Measurements from ENCODE around the gene SOX18.

SOX18 gene

DNA sequence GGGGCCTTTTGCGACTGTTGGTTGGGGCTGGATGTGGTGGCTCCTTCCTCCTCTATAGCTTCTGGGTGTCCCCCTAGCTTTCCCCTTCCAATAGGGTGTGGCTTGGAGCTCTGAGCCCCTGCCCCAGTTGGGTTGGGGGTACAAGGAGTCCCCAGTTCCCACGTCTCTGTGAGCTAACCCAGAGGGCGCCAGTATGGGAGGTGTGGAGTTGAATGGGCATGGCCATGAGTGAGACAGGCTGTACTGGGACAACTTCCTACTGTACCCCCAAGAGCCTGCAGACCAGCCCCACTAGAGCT lies 12.3 kb downstream of the SOX18 start:
- FAIRE-seq, result no peak

DNA sequence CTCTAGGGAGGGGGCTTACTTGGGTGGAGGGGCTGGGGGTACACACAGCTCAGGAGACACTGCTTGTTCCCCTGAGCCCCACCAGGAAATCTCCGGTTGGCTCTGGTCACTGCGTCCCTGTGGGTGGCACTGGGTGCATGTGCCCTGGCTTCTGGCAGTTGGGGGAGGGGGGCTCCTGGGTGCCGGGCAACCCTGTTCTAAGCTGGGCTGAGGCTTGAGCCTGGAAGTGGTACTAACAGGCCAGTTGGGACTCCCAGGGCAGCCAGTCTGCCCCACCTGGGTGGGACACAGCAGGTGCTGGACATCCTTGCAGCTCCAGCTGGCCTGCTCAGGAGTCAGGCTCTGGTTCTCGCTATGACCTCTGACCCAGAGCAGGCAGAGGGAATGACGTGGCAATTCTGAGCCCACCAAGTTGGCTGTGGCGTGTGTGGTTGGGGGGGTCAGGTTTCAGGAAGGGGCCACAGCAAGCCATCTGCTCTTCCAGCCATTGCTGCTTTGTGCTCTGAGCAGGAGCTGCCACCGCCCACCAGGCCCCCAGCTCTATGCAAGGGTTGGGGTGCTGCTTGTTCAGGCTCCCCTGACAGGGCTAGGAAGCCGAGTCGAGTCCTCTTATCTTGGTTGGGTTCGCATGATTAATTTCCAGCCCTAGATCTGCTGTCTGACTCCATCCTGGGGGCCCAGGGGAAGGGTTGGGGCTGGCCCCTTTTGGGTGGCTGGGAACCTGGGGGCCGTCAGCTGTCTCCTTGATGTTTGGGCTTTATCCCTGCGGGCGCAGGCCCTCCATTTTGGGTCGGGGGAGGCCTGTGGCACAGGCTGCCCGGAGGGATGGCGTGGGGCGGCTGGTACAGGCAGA lies 12.9 kb downstream of the SOX18 start:
- no peak for FAIRE-seq

DNA sequence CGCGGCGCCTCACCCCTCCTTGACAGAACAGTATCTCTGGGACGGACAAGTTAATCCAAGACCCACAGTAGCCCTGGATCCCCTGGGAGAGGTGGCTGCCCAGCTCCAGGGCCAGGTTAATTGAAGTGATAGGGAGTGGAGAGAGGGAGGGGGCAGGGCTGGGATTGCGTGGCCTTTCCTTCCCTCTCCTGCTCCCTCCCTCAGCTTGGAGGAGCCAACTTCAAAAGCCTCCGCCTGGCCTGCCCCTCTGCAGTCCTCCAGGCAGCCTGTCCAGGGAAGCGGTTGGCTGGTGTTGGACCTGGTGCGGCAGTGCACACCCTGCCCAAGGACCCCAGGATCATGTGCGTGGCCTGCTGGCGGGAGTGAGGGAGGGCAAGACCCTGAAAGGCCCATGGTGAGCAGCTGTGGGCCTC lies 13.5 kb downstream of the SOX18 start, which contains the start of gene C20orf204:
Gene C20orf204 (plus strand): TSS at position 250 of the 413 bp plus-strand sequence. CDS start 142 bp downstream, at position 392.
- FAIRE-seq, result no peak

DNA sequence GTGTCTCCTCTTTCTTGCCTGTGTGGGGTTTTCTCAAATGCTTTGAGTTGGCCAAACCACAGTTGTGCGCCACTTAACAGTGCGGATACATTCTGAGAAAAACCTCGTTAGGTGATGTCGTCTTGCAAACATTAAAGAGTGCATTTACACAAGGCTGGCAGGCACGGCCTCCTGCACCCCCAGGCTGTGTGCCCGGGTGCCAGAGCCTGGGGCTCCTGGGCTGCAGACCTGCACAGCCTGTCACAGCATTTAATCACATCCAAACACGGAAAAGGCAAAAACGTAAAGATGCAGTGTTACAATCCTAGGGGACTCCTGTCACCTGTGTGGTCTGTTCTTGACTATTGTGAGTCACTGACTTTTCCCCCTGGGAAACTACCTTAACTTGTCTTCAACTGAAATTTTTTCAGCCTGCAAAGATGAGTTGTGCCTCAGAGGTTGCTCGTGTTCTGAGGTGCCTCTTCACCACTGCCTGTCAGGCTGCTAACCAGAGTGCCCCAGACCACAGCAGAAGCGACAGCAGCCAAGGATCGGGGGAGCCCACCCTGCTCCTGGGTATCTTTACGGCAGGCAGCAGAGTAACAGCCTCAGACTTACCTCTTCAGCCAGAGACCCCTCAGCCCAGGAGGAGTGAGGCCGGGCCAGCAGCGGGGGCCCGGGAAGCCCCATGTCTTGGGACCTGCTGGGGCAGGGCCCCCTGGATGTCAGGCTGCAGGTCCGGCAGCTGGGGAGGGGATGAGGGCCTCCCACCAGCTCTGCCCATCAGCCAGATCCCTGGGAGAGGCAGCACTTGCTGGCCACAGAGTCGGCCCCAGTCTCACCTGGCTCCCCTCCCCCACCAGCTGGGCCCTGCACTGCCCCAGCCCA lies 14.1 kb downstream of the SOX18 start:
- no peak for FAIRE-seq

DNA sequence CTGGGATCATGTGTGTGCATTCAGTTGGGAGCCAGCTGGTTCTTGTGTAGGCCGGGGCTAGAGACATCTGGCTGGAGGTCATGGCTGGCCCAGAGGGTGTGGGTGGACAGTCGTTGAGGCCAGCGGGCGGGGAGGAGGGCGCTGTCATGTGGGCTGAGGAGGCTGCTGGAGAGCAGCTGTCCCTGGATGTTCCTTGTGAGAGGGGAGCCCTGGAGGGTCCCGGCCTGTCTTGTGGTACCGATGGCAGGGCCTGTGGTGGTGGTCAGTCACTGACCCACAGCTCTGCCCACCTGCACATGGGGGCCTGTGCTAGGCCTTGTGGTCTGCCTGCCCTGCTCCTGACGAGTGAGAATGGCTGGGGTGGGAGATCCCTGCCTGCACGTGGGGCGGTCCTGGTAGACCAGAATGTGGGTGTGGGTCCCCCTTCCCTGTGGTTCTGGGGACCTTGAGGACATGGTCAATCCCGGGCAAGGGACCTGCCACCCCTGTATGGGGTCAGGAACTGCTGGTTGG lies 15.4 kb downstream of the SOX18 start:
- no peak for FAIRE-seq

DNA sequence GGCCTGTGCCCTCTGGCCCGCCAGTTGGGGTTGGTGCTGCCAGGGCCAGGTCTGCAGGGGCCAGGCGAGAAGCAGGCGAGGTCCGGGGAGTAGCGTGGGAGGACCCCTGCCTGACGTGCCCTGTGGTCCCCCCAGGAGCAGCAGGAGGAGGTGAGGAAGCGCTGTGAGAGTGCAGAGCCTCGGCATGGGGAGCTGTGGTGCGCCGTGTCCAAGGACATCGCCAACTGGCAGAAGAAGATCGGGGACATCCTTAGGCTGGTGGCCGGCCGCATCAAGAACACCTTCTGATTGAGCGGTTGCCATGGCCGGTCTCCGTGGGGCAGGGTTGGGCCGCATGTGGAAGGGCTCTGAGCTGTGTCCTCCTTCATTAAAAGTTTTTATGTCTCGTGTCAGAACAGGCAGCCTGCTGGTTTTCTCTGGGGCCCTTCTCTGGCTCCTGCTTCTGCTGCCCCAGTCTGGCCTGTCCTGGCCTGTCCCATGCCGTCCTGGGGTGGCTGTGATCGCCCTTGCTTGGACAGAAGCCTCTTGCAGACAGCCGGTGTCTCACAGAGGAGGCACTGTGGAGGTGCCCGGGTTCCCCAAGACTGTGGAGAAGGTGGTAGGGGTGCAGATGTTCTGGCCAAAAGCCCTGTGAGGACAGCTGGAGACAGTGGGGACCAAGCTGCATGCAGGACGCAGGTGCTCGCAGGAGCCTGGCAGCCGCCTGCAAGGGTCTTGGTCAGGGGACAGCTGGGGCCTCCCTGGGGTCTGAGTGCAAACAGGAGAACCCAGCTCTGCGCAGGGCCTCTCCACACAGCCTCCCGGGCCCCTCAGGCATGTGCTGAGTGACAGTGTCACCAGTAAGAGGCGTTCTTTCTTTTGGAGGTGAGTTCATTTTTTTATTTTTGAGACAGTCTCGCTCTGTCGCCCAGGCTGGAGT lies 16.5 kb downstream of the SOX18 start:
- no peak for FAIRE-seq

DNA sequence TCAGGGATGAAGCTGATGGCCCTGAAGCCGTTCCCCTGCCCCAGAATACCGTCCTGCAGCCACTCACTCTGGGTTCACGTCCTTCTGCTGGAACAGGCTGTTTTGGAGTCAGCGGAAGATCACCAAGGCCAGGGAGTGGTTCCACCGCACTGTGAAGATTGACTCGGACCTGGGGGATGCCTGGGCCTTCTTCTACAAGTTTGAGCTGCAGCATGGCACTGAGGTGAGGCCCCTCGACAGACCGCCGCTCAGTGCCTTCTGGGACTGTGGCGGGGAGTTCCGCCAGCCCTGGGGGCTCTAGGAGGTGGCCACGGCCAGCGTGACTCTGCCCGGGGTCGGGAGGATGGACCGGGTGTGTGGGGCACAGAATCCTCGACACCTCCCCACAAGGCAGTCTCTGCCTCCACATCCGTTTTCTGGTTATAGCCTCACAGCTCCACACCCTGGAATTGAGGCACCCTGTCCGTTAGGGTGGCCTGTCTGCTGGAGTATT lies 17.6 kb downstream of the SOX18 start:
- no peak for FAIRE-seq

DNA sequence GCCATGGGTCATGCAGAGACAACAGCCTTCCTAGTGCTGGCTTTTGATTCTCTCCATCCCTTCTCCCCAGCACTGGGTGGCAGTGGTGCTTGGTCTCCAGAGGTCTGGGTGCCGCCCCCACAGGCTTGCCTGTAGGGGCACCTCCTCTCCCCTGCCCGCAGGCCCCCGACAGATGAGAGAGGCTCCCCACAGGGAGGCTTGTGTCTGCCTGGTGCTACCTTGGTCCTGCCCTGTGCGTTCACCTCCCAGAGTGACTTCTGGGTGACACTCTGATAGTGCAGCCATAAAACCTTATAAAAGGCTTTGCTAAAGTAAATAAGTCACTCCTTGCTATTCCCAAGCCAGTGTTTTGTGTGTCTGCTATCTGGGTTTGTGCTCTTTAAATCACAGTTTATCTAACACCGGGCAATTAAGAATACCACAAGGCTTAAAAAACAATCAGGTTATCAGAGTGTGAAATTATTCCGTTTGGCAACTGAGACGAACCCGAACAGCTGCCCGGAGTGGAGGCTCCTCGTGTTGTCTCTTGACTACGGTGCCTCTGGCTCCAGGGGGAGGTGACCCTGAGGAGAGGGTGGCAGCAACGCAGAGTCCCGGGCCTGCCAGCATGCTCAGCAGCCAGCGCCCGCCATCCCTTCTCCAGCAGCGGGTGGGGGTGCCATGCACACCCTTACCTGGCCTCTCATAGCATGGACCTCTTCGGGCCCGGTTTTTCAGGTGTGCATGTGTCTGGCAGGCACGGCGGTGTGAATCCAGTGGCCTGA lies 18.9 kb downstream of the SOX18 start:
- no peak for FAIRE-seq

DNA sequence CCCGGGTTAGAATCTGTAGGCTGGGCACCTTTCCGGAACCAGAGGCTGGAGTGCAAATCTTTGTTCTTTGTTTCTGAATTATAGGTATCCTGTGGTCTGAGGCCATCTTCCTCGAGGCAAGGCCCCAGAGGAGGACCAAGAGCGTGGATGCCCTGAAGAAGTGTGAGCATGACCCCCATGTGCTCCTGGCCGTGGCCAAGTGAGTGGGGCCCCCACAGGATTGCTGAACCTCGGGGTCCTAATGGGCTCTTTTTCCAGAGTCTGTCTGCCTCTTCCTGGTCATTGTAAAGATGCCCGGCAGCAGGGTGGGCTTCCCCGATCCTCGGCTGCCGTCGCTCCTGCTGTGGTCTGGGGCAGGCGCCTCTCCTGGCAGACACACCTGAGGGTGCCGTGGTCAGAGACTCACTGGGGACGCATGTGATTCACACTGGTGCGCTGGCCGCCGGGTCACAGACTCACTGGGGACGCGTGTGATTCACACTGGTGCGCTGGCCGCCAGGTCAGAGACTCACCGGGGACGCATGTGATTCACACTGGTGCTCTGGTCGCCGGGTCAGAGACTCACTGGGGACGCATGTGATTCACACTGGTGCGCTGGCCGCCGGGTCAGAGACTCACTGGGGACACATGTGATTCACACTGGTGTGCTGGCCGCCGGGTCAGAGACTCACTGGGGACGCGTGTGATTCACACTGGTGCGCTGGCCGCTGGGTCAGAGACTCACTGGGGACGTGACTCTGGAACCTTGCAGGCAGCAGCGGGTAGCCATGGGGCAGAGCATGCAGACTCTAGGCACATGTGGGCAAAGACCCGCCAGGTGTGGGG lies 19.9 kb downstream of the SOX18 start:
- FAIRE-seq, result no peak

DNA sequence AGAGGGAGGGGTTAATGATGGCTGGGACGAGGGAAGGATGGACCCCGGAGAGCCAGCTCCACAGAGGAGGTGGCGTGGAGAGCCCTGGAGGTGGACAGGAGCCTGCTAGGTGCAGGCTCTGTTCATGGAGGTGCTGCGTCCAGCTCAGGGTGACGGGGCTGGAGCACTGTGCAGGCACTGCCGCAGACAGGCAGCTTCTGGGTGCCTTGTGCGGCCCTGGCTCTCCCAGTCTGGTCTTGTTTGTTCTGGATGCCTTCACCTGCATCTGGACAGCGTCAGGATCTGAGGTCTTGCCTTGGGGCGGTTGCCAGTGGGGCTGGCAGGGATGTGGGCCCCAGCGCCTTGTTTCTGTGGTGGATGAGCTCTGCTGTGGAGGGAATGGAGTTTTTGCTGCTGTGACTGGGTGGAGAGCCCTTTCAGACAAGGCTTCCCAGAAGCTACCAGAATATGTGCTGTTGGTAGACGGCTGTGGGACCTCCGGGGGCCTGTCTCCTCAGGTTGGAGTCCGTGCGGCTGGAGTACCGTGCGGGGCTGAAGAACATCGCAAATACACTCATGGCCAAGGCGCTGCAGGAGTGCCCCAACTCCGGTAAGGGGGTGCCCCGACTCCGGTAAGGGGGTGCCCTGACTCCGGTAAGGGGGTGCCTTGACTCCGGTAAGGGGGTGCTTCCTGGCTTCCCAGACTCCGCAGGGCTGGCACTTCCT lies 21.3 kb downstream of the SOX18 start:
- no peak for FAIRE-seq

DNA sequence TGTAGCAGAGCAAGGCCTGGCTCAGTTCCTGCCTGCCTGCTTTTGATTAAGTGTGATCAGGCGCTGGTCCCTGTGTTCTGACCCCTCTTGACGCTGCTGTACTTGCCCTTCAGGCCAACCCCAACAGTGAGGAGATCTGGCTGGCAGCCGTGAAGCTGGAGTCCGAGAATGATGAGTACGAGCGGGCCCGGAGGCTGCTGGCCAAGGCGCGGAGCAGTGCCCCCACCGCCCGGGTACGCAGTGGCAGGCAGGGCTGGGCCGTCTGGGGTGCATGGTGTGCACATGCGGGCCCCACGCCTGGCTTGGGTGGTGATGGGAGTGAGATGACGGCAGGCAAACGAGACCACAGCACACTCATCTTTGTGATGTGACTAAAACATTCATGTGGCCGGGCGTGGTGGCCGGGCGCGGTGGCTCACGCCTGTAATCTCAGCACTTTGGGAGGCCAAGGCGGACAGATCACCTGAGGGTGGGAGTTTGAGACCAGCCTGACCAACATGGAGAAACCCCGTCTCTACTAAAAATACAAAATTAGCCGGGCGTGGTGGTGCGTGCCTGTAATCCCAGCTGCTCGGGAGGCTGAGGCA lies 23.5 kb downstream of the SOX18 start:
- FAIRE-seq, result no peak

DNA sequence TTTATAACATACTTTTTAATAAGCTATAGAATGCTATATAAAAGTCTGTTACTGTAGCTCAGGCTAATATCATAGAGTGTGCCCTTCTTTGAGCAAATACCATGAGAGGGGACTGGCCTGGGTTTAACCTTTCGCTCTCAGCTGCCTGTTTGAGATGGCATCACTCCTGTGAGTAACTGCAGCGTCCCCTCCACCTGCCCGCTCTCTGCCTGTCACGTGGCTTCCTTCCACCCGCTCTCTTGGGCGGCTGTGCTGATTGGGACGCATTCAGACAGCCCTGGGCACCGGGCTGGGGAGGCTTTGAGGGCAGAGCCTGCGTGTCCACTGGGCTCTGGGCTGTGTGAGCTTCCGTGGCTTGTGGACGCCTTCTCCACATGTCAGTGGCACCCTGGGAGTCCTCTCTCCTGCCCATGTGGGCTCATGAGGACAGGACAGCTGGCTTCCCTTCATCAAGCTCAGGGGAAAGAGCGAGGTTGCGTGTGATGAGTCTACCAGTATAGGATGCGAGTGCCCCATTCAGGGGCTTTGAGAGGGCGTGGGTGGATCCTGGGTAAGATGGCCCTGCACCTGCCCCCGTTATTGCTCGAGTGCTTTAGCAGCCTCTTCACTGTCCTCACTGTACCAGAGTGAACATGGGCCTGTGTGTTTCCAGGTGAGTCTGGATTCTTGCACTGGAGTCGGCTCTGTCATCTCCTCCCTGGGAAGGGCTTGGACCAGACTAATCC lies 24.2 kb downstream of the SOX18 start:
- no peak for FAIRE-seq

DNA sequence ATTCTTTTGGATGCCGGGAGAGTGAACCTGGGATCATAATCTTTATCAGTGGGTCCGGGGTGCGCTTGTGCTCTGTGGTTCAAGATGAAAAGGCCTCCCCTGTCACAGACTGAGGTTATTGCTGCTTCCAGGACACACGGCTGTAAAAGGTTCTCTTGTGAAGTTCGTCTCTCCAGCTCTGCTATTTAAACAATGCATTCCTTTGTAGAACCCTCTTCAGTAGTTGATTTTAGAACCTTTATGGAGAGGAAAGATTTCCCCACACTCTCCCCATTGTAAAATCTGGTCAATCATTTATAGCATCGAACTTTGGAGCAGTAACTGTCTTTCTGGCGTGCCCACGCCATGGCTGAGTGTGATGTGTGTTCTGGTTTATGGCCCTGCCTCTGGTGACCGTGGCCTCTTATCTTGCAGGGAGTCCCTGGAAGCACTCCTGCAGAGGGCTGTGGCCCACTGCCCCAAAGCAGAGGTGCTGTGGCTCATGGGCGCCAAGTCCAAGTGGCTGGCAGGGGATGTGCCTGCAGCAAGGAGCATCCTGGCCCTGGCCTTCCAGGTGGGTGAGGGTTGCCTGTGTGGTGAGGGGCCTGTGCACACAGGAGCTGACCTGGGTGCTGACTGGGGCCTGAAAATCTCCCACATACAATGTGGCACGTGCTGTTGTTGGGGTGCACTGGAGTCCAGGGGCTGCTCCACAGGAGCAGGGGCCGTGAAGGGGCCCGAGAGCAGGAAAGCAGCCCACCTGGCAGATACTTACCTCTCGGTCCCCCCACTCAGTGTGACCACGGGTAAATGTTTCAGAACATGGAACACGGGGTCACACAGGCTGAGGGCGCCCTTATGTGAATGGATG lies 25.1 kb downstream of the SOX18 start:
- FAIRE-seq, result no peak

DNA sequence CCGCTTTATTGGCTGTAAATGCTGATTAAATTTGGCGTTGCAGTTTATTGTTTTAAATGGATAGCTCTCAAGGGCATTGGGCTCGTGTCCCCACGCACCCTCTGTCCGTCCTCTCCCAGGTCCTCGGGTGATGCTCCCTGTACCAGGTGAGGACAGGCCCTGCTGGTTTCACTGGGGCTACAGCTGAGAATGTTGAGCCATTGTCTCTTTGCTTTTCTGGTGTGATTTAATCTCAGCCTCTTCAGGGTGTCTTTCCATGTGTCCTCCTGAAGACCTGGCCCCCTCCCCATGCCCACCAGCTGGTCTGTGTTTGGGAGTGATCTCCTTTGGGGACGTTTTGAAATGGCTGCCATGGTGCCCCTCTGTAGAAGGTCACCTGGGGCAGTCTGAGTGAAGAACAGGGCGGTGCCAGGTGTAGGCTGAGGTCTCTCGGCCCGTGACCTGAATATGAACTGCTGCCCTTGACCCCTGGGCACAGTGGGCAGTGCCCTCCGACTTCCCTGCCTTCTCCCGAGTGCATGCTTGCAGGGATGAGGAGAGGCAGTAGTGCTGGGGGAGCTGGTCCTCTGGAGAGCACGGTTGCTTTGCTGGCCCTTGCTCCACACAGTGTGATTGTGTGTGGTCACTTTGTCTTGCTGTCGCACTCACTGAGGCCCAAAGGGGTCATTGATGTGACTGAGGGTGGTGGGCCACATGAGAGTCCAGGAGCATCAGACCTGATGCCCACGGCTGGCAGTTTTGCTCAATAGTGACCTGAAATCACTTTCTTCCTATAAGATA lies 25.9 kb downstream of the SOX18 start:
- FAIRE-seq, result no peak

DNA sequence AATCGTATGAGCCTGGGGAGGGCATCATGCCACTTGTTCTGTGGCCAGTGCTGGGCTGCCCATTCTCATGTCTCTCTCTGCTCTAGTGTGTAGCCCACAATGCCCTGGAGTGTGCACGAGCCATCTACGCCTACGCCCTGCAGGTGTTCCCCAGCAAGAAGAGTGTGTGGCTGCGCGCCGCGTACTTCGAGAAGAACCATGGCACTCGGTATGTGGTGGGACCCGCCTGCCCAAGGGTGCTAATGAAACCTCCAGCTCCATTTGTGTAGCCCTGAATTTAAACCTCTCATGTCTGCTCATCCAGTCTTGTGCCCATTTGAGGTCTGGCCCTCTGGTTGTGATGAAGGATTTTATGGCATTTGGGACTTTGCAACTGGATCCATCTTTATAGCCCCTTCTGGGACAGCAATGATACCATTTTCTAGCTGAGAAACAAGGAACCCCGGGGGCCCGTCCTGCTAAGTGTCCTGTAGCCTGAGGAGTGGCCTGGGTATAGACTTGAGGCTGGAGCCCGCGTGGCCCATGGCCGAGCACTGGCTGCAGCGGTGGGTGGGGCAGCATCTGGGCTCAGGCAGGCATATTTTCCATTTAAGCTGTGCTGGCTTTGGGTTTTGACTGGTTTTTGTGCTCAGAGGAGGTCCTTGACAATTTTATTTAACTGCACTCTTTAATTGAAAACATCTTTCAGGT lies 26.6 kb downstream of the SOX18 start:
- FAIRE-seq, result no peak

DNA sequence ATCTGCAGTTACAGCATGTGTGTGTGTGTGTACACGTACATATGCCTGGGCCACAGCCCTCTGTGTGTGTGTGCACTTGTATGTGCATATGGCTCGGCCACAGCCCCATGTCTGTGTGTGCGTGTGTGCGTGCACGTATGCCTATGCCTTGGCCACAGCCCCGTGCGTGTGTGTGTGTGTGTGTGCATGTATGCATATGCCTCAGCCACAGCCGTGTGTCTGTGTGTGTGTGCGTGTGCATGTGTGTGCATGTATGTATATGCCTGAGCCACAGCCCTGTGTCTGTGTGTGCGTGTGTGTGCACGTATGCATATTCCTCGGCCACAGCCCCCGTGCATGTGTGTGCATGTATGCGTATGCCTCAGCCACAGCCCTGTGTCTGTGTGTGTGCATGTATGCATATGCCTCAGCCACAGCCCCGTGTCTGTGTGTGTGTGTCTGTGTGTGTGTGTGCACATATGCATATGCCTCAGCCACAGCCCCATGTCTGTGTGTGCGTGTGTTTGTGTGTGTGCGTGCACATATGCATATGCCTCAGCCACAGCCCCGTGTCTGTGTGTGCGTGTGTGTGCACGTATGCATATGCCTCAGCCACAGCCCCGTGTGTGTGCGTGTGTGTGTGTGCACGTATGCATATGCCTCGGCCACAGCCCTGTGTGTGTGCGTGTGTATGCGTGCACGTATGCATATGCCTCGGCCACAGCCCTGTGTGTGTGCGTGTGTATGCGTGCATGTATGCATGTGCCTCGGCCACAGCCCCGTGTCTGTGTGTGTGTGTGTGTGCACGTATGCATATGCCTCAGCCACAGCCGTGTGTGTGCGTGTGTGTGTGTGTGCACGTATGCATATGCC lies 28.1 kb downstream of the SOX18 start:
- FAIRE-seq, result no peak
